ENCODE results near the gene RBM15B.
A peak's percentile ranks its signal among the peaks of the same experiment; 100 is the strongest.
"Not testable (repeated sequence)": the region's sequence is repeated elsewhere in the genome, so short reads cannot be mapped to it uniquely, and the experiment has no call there.

The RBM15B gene

GRCh38 chr3:51362476-51362875 lies 28.6 kb upstream of the RBM15B start:
- no peak for DNase-seq (ENCODE audit: low spot score)
- ChIA-PET CTCF (no interaction called here), POLR2A (ENCODE audit: low non-redundant PET) (no interaction called here)
- H3K27ac ChIP-seq: no peak overlapping the region
- no peak for TF ChIP-seq CTCF (conservative IDR thresholded peaks at IDR 0.05; ENCODE audit: low read depth)

GRCh38 chr3:51368276-51368675 lies 22.8 kb upstream of the RBM15B start:
- CTCF ChIA-PET; H3K27ac ChIP-seq; POLR2A ChIA-PET (ENCODE audit: low non-redundant PET); DNase-seq (ENCODE audit: low spot score): not testable (repeated sequence)

- ChIA-PET CTCF (interaction anchor here (0.6 to 1.4 kb wide), 6 partner anchors 79 to 745 kb away, joined by 3 to 10 read pairs (median 3); no protein-coding TSS in a partner anchor), POLR2A (ENCODE audit: low non-redundant PET) (no interaction called here)
- H3K27ac ChIP-seq: no peak overlapping the region
- peak; percentile 73 for TF ChIP-seq CTCF (conservative IDR thresholded peaks at IDR 0.05; ENCODE audit: low read depth)
- DNase-seq (ENCODE audit: low spot score): no peak
Measured at GRCh38 chr3:51371943-51372557, 19.0 kb upstream of the RBM15B start.

GRCh38 chr3:51373658-51374421 lies 17.2 kb upstream of the RBM15B start:
- ChIA-PET POLR2A (ENCODE audit: low non-redundant PET) (no interaction called here), CTCF (no interaction called here)
- no peak overlapping the region for H3K27ac ChIP-seq
- no peak for TF ChIP-seq CTCF (conservative IDR thresholded peaks at IDR 0.05; ENCODE audit: low read depth)
- DNase-seq (ENCODE audit: low spot score): no peak

GRCh38 chr3:51374456-51374855 lies 16.6 kb upstream of the RBM15B start:
- no peak overlapping the region for H3K27ac ChIP-seq

GRCh38 chr3:51375136-51375535 lies 15.9 kb upstream of the RBM15B start:
- CTCF ChIA-PET: no interaction called here
- H3K27ac ChIP-seq: no peak overlapping the region
- no peak for DNase-seq (ENCODE audit: low spot score)
- POLR2A ChIA-PET (ENCODE audit: low non-redundant PET): no interaction called here
- TF ChIP-seq CTCF (conservative IDR thresholded peaks at IDR 0.05; ENCODE audit: low read depth): no peak

More at GRCh38 chr3:51374456-51374855, 16.6 kb upstream of the RBM15B start:
- no peak for TF ChIP-seq CTCF (conservative IDR thresholded peaks at IDR 0.05; ENCODE audit: low read depth)
- ChIA-PET CTCF (no interaction called here), POLR2A (ENCODE audit: low non-redundant PET) (no interaction called here)
- DNase-seq (ENCODE audit: low spot score): no peak

GRCh38 chr3:51375571-51375970 lies 15.5 kb upstream of the RBM15B start:
- CTCF ChIA-PET: no interaction called here
- no peak for TF ChIP-seq CTCF (conservative IDR thresholded peaks at IDR 0.05; ENCODE audit: low read depth)
- no peak for DNase-seq (ENCODE audit: low spot score)
- H3K27ac ChIP-seq: no peak overlapping the region
- POLR2A ChIA-PET (ENCODE audit: low non-redundant PET): no interaction called here

All from RWPE1 (cell line).